HG02938 (cell line): ENCODE results near the gene WRAP73.
"Not testable (repeated sequence)": the region's sequence is repeated elsewhere in the genome, so short reads cannot be mapped to it uniquely, and the experiment has no call there.

Source experiments
- ATAC-seq: cut with Tn5 transposase; IDR thresholded peaks from one replicate; pipeline ENCODE4 v1.9.1; 2021; ENCODE audit warnings: mild to moderate bottlenecking, moderate library complexity; ENCODE audit not compliant: unreplicated experiment

WRAP73 gene

GRCh38 chr1:3584915-3585314 is 65.0 kb downstream of the WRAP73 start:
- ATAC-seq, result no peak

- not testable (repeated sequence) for ATAC-seq
Measured at GRCh38 chr1:3583751-3584150, 66.2 kb downstream of the WRAP73 start.

- no peak for ATAC-seq
Measured at GRCh38 chr1:3581296-3582036, 68.4 kb downstream of the WRAP73 start.
